ENCODE data around the gene SEMA6C.
"Not testable (repeated sequence)": the region's sequence is repeated elsewhere in the genome, so short reads cannot be mapped to it uniquely, and the experiment has no call there.

Gene SEMA6C, protein sequence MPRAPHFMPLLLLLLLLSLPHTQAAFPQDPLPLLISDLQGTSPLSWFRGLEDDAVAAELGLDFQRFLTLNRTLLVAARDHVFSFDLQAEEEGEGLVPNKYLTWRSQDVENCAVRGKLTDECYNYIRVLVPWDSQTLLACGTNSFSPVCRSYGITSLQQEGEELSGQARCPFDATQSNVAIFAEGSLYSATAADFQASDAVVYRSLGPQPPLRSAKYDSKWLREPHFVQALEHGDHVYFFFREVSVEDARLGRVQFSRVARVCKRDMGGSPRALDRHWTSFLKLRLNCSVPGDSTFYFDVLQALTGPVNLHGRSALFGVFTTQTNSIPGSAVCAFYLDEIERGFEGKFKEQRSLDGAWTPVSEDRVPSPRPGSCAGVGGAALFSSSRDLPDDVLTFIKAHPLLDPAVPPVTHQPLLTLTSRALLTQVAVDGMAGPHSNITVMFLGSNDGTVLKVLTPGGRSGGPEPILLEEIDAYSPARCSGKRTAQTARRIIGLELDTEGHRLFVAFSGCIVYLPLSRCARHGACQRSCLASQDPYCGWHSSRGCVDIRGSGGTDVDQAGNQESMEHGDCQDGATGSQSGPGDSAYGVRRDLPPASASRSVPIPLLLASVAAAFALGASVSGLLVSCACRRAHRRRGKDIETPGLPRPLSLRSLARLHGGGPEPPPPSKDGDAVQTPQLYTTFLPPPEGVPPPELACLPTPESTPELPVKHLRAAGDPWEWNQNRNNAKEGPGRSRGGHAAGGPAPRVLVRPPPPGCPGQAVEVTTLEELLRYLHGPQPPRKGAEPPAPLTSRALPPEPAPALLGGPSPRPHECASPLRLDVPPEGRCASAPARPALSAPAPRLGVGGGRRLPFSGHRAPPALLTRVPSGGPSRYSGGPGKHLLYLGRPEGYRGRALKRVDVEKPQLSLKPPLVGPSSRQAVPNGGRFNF

GRCh38 chr1:151146412-151147131 lies at the start of gene SEMA6C:
Gene SEMA6C (minus strand): TSS chr1:151146631. CDS start chr1:151142621, 4,010 bp downstream.
- H3K4me3 ChIP-seq (ENCODE audit: low read length) = peak within 1 kb of the TSS; percentile 75
- TF ChIP-seq ZNF274 (IDR thresholded peaks at IDR 0.05; ENCODE audit: low read depth, low read length) = no peak

GRCh38 chr1:151194894-151195594 lies 48.6 kb upstream of the SEMA6C start:
- H3K4me3 ChIP-seq (ENCODE audit: low read length) = not testable (repeated sequence)

DNA sequence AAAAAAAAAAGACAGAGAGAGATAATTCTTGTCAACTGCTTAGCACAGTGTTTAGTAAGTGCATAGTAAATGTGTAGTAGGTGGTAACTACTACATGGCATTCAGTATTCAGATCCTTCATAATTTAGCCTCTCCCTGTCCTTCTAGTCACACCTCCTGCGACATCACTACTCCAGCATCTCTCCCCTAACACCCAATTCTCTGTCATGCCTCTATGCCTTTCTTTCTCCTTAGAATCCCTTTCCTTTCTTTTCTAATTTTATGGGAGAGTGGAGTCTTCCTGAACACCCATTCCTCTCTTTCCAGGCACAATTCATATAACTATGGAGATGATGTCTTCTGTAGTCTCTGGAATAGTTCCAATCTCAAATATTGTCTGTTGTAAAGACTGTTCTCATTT lies 47.4 kb upstream of the SEMA6C start:
- TF ChIP-seq ZNF274 (IDR thresholded peaks at IDR 0.05; ENCODE audit: low read depth, low read length) = no peak
- no peak overlapping the region for H3K4me3 ChIP-seq (ENCODE audit: low read length)

GRCh38 chr1:151193304-151193703 lies 46.9 kb upstream of the SEMA6C start:
- TF ChIP-seq ZNF274 (IDR thresholded peaks at IDR 0.05; ENCODE audit: low read depth, low read length) = no peak
- no peak overlapping the region for H3K4me3 ChIP-seq (ENCODE audit: low read length)

DNA sequence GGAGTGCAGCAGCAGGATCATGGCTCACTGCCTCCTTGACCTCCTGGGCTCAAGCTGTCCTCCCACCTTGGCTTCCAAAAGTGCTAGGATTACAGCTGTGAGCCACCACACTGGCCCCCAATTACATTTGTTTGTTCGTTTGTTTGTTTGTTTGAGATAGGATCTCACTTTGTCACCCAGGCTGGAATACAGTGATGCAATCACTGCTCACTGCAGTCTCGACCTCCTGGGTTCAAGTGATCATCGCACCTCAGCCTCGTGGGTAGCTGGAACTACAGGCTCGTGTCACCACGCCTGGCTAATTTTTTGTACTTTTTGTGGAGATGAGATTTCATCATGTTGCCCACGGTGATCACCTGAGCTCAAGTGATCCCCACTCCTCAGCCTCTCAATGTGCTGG lies 45.6 kb upstream of the SEMA6C start:
- no peak for TF ChIP-seq ZNF274 (IDR thresholded peaks at IDR 0.05; ENCODE audit: low read depth, low read length)
- no peak overlapping the region for H3K4me3 ChIP-seq (ENCODE audit: low read length)

DNA sequence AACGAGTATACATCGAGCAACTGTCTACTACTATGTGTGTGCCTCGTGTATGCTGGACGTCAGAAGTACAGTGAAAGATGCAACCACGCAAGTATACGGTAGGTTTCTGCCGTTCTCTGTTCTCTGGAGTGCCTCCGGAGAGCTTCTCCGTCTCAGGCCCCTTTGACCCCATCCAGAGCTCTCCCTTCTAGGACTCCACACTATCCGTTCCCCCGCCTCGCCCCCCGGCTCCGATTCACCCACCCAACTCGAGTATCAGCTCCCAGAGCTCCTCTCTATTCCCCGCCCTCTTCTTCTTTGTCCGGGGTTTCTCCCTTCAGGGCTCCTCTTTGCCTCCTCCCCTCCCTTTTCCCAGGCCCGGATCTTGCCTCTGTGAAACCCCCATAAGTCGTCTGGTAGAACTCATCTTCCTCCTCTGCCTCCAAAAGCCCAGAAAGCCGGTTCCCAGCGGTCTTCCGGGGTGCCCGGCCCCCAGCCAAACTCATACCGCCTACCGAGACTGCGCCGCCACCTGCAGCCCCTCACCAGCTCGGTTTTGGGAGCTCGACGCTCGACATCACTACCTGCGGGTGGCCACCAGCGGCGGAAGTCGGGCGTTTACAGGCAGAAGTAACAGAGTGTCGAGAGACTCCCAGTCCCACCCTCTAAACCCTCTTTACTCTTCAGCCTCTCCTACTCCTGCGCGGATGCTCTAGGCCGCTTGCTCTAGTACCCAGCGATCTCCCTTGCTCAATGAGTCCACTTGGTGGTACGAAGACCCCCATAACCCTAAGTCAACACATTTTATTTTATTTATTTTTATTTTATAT lies 43.4 kb upstream of the SEMA6C start, which contains the start of gene VPS72:
Gene VPS72 (minus strand): TSS at position 561 of the 809 bp plus-strand sequence. CDS start 76 bp downstream, at position 485.
- TF ChIP-seq ZNF274 (IDR thresholded peaks at IDR 0.05; ENCODE audit: low read depth, low read length) = no peak
- H3K4me3 ChIP-seq (ENCODE audit: low read length) = peak within 1 kb of the TSS; percentile 97

- H3K4me3 ChIP-seq (ENCODE audit: low read length) = peak overlapping the region; percentile 97
These were observed 42.2 kb upstream of the SEMA6C start for GRCh38 chr1:151188667-151189066.

- H3K4me3 ChIP-seq (ENCODE audit: low read length) = no peak overlapping the region
- TF ChIP-seq ZNF274 (IDR thresholded peaks at IDR 0.05; ENCODE audit: low read depth, low read length) = no peak
These were observed 40.8 kb upstream of the SEMA6C start for GRCh38 chr1:151187205-151187604.

DNA sequence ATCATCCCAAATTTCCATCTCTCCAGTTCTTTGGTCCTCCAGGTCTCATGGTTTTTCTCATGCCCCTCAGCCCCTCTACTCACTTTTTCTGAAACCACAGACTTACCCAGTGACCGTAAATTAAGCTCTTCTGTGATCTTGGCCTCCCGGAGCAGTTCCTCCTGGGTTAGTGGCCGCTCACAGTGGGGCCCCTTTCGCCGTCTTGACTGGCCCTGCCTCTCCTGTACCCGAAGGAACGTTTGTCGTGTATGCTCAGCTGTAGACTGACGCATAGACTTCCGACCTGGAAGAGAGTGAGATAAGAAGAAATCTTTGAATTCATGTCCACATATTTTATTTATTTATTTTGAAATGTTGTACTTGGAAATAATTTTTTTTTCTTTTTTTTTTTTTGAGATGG lies 37.8 kb upstream of the SEMA6C start:
- TF ChIP-seq ZNF274 (IDR thresholded peaks at IDR 0.05; ENCODE audit: low read depth, low read length) = no peak
- no peak overlapping the region for H3K4me3 ChIP-seq (ENCODE audit: low read length)

- no peak overlapping the region for H3K4me3 ChIP-seq (ENCODE audit: low read length)
- no peak for TF ChIP-seq ZNF274 (IDR thresholded peaks at IDR 0.05; ENCODE audit: low read depth, low read length)
These were observed 30.1 kb upstream of the SEMA6C start for GRCh38 chr1:151176514-151177045.

DNA sequence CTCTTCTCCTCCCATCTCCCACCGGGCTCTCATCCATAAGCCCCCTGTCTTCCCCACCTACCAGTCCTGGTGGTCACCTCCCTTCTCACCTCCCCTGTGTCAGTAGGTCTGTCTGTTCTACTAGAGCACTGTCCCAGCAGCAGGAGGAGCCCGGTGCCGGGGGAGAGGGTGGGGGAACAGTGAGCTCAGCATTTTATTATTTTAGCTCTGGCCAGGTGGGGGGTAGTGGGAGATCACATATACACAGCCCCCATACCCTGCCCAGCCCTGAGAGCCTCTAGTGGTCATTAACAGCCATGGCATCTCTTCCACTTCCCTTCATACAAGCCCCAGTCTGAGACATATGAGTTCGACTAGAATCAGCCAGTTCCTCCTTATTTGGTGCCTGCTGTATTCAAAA lies 29.4 kb upstream of the SEMA6C start, which contains the start of gene TMOD4:
Gene TMOD4 (minus strand): TSS at position 119 of the 400 bp plus-strand sequence. CDS start 1,106 bp downstream, outside the sequence.
- H3K4me3 ChIP-seq (ENCODE audit: low read length) = no peak within 1 kb of the TSS
- no peak for TF ChIP-seq ZNF274 (IDR thresholded peaks at IDR 0.05; ENCODE audit: low read depth, low read length)

GRCh38 chr1:151175041-151175741 lies 28.8 kb upstream of the SEMA6C start:
- TF ChIP-seq ZNF274 (IDR thresholded peaks at IDR 0.05; ENCODE audit: low read depth, low read length) = no peak
- H3K4me3 ChIP-seq (ENCODE audit: low read length) = no peak overlapping the region

Data from GM08714 (cell line).